NCI-H1092 treated with DMSO at 0.1 percent for 48 hours (cell line): Measurements from ENCODE around the gene PAQR5.

Experiments used
- DNase-seq: peaks from one replicate; lab custom pipeline; 2025; lab: John Stamatoyannopoulos, UW

The PAQR5 gene

GRCh38 chr15:69392352-69392751 lies 93.6 kb downstream of the PAQR5 start:
- DNase-seq: no peak

- no peak for DNase-seq
Observed at GRCh38 chr15:69393831-69394491, 95.2 kb downstream of the PAQR5 start.

GRCh38 chr15:69394556-69395282 lies 96.0 kb downstream of the PAQR5 start:
- DNase-seq: peak; percentile 26

- DNase-seq: no peak
Observed at GRCh38 chr15:69395460-69395859, 96.7 kb downstream of the PAQR5 start.

- DNase-seq: no peak
Observed at GRCh38 chr15:69395991-69396390, 97.3 kb downstream of the PAQR5 start.

- no peak for DNase-seq
Observed at GRCh38 chr15:69398491-69398891, 99.8 kb downstream of the PAQR5 start.

- no peak for DNase-seq
Observed at GRCh38 chr15:69400850-69401249, 102.1 kb downstream of the PAQR5 start.

- DNase-seq: no peak
Observed at GRCh38 chr15:69402816-69403215, 104.1 kb downstream of the PAQR5 start.

GRCh38 chr15:69403594-69403993 lies 104.9 kb downstream of the PAQR5 start:
- no peak for DNase-seq

- no peak for DNase-seq
Observed at GRCh38 chr15:69405110-69405509, 106.4 kb downstream of the PAQR5 start.

GRCh38 chr15:69407719-69408400 lies 109.1 kb downstream of the PAQR5 start:
- DNase-seq: no peak

- no peak for DNase-seq
Observed at GRCh38 chr15:69408841-69409240, 110.1 kb downstream of the PAQR5 start.

GRCh38 chr15:69410248-69410874 lies 111.6 kb downstream of the PAQR5 start:
- peak; percentile 29 for DNase-seq

- no peak for DNase-seq
Observed at GRCh38 chr15:69412274-69412673, 113.6 kb downstream of the PAQR5 start.

- DNase-seq: no peak
Observed at GRCh38 chr15:69412701-69413100, 114.0 kb downstream of the PAQR5 start.

GRCh38 chr15:69413822-69414700 lies 115.3 kb downstream of the PAQR5 start, which contains the start of gene KIF23:
Gene KIF23 (plus strand): TSS chr15:69414349. CDS start chr15:69414466, 117 bp downstream.
- DNase-seq: peak; percentile 84

GRCh38 chr15:69414701-69415167 lies 116.0 kb downstream of the PAQR5 start:
- DNase-seq: peak; percentile 18

- no peak for DNase-seq
Observed at GRCh38 chr15:69415381-69415780, 116.7 kb downstream of the PAQR5 start.

GRCh38 chr15:69417581-69417980 lies 118.9 kb downstream of the PAQR5 start:
- no peak for DNase-seq

- DNase-seq: no peak
Observed at GRCh38 chr15:69421498-69421897, 122.8 kb downstream of the PAQR5 start.

- no peak for DNase-seq
Observed at GRCh38 chr15:69422336-69422895, 123.7 kb downstream of the PAQR5 start.
